Muscle layer of duodenum (tissue), 2 donors: ENCODE measurements around the gene SPAG9.

ENCODE experiments used
- H3K27ac ChIP-seq: one replicate; pipeline ENCODE4 v1.7.0; 2013; ENCODE audit warnings: mild to moderate bottlenecking, low read length
- H3K27me3 ChIP-seq: one replicate; pipeline ENCODE4 v1.7.0; 2013; ENCODE audit warnings: low read depth, mild to moderate bottlenecking, control low read depth, low read length
- H3K36me3 ChIP-seq, 2 donors: one replicate each; pipeline ENCODE4 v1.7.0; 2013; ENCODE audit warnings: low read length in 2 of 2, control low read depth in 1 of 2, mild to moderate bottlenecking in 1 of 2; ENCODE audit not compliant: insufficient read depth in 2 of 2, control insufficient read depth in 1 of 2
- H3K4me1 ChIP-seq, 2 donors: one replicate each; pipeline ENCODE4 v1.7.0; 2013; ENCODE audit warnings: low read length in 2 of 2, mild to moderate bottlenecking in 2 of 2, control low read depth in 1 of 2, moderate library complexity in 1 of 2; ENCODE audit not compliant: insufficient read depth in 2 of 2, control insufficient read depth in 1 of 2
- H3K4me3 ChIP-seq, 2 donors: one replicate each; pipeline ENCODE4 v1.7.0; 2013; ENCODE audit warnings: low read length in 2 of 2, low read depth in 1 of 2, mild to moderate bottlenecking in 1 of 2
- H3K9me3 ChIP-seq, 2 donors: one replicate each; pipeline ENCODE4 v1.7.0; 2013; ENCODE audit warnings: low read length in 2 of 2, control low read depth in 1 of 2, mild to moderate bottlenecking in 1 of 2; ENCODE audit not compliant: control insufficient read depth in 1 of 2
- donor health status: healthy.

Gene SPAG9

DNA sequence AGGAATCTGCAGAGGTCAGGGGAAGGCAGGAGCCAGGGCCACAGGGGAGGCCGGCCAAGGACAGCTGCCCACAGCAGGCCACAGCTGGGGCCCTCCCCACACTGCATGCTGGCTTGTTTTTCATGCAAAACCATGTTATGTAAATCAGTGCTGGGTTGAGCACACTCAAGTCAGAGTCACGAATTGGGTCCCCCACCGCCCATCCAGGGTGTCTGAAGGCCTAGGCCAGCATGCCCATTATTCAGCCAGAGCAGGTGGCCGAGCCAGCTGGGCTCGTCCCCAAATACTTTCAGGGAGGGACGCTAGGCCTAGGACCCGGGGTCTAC lies 203.3 kb downstream of the SPAG9 start:
- no peak overlapping the region for H3K4me3 ChIP-seq
- no peaks in the 10 kb centered on the region for H3K36me3 ChIP-seq
- H3K4me1 ChIP-seq: peaks cover 19 to 39% of the 10 kb centered on the region in 2 donors
- H3K27ac ChIP-seq: no peak overlapping the region
- no peaks in the 10 kb centered on the region for H3K27me3 ChIP-seq
- no peaks in the 10 kb centered on the region for H3K9me3 ChIP-seq

DNA sequence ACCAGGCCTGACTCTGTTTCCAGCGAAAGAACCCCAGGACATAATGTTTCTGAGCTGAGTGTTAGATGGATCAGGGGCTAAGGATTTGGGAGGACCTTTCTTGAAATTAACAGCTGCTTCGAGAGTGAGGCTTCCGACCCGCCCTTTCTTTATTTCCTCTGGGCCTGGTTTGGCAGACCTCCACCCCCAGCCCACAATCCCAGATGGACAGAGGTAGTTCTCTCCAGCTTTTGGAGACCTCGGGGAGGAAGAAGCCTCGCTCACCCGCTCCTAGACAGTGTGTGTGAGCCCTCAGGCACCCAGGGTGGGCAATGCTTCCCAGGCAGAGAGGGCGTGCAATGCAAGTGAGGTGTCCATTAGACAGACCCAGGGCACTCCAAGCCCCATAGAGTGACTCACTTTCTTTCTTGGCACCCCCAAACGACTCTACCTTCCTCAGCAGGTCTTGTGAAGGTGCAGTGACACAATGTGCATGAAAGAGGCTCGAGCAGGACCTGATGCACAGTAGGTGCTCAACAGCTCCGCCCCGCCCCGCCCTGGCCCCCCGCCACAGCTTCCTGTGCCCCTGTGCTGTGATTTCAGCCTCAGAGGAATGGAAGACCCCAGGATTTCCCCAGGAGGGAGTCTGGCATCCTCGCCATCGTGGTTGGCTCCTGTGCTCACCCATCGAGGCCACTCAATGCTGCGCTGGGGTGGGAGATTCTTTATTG lies 203.8 kb downstream of the SPAG9 start:
- no peak overlapping the region for H3K27ac ChIP-seq
- no peaks in the 10 kb centered on the region for H3K9me3 ChIP-seq
- no peaks in the 10 kb centered on the region for H3K27me3 ChIP-seq
- H3K4me1 ChIP-seq: peaks cover 19 to 36% of the 10 kb centered on the region in 2 donors
- H3K4me3 ChIP-seq: no peak overlapping the region
- H3K36me3 ChIP-seq: no peaks in the 10 kb centered on the region

DNA sequence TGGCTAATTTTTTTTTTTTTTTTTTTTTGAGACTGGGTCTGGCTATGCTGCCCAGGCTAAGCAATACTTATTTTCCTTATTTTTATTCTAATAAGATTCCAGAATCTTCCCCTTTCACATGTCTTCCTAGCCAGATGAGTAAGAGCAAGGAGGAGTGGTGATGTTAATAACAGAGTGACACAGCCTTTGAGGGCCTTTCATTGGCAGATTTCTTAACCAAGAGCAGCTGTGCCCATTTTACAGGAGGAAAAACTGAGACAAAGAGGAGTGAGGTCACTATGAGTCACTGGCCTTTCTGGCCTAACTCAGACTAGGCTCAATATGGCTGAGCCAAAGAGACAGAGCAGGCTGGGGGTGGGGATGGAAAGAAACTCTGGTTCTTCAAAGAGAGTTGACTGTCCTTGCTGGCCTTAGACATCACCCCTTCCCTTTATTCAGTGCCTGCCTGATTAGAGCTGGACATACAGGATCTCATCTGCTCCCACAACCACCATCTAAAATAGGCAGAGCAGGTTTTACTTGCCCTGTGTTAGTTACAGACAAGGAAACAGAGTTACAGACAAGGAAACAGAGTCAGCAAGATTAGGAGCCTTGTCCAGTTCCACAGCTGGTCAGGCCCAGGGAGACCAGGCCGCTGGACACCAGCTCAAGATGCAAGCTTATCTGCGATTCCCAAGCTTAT lies 204.5 kb downstream of the SPAG9 start:
- no peak overlapping the region for H3K4me3 ChIP-seq
- H3K27ac ChIP-seq: no peak overlapping the region
- H3K27me3 ChIP-seq: no peaks in the 10 kb centered on the region
- no peaks in the 10 kb centered on the region for H3K9me3 ChIP-seq
- no peaks in the 10 kb centered on the region for H3K36me3 ChIP-seq
- peaks cover 18 to 33% of the 10 kb centered on the region in 2 donors for H3K4me1 ChIP-seq

DNA sequence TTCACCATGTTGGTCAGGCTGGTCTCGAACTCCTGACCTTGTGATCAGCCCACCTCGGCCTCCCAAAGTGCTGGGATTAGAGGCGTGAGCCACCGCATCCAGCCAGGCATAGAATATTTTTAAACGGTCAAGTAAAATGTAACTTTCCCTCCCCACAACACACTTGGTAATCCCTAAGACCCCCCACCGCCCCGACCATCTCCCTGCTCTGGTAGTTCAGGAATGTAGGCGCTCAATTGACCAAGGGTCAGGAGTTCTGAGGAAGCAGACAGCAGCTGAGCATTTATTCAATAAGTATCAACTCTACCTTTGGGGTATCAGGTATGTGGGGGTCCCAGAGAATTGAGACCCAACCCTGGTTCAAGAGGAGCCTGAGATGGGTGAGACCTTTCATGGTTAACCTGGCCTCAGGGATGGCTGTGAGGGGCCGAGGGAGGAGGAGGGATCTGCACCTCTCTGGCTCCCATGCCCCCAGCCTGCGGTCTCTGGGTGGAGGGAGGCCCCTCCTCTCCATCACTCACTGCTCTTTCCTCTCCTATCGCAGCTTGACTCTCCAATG lies 206.1 kb downstream of the SPAG9 start:
- no peaks in the 10 kb centered on the region for H3K9me3 ChIP-seq
- no peak overlapping the region for H3K4me3 ChIP-seq
- H3K36me3 ChIP-seq: no peaks in the 10 kb centered on the region
- no peaks in the 10 kb centered on the region for H3K27me3 ChIP-seq
- H3K4me1 ChIP-seq: peaks cover 10 to 24% of the 10 kb centered on the region in 2 donors
- peak overlapping the region; percentile 60 for H3K27ac ChIP-seq

DNA sequence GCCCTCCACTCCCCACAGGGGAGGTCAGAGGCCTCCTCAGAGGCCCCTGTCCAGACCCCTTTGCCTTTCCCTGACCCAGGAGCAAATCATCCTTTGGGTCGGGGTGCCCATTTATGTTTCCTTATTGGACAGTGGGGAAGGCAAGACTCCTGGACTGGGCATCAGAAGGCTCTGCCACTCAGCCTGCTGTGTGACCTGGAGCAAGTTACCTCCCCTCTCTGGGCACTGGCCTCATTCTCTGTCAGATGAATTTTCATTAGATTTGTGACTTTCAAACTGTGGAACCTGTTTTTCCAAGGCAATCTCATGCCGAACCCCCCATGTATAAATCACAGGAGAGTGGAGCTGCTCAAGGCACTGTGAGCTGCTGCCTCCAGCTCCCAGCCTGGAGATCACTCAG lies 207.5 kb downstream of the SPAG9 start:
- H3K27me3 ChIP-seq: no peaks in the 10 kb centered on the region
- H3K27ac ChIP-seq: no peak overlapping the region
- H3K4me3 ChIP-seq: no peak overlapping the region
- H3K36me3 ChIP-seq: no peaks in the 10 kb centered on the region
- H3K9me3 ChIP-seq: no peaks in the 10 kb centered on the region
- H3K4me1 ChIP-seq: peaks cover 0 to 10% of the 10 kb centered on the region in 2 donors
